T-cell (primary cell): ENCODE results near the gene RNF214. TPM values are rescaled to one million over a fixed set of nuclear protein-coding genes. Genes with fewer than 3 reads are reported as not detected.

ENCODE experiments used
- ATAC-seq, 4 experiments: fragments of 200-7000 bp in 3 of 4; fragments of 150-1000 bp in 1 of 4; cut with Tn5 transposase; replicated peaks in 1 of 4; 1 replicate in 3 of 4; 2 replicates in 1 of 4; pipeline ENCODE4 v1.10.0; 2021; ENCODE audit warnings: moderate library complexity in 3 of 4, mild to moderate bottlenecking in 2 of 4, moderate number of reproducible peaks in 1 of 4
- CTCF ChIA-PET, 2 donors: fragments of 300-600 bp; sonication (Branson Sonifier 250); formaldehyde crosslinking; loops; one replicate each; lab custom pipeline; 2022; ENCODE audit warnings: antibody characterized with exemption in 2 of 2; lab: Charles Lee
- POLR2A ChIA-PET, 2 donors: fragments of 300-600 bp; sonication (Branson Sonifier 250); formaldehyde crosslinking; loops; one replicate each; lab custom pipeline; 2022; ENCODE audit warnings: antibody characterized with exemption in 2 of 2; lab: Charles Lee
- DNase-seq, 35 experiments: peaks; one replicate each; pipeline versions ENCODE4 v3.0.0 to v3.0.0-alpha.2; 2013 to 2023
- H3K27ac ChIP-seq: one replicate; pipeline ENCODE4 v1.5.1; 2013; ENCODE audit warnings: low read length
- H3K27me3 ChIP-seq, 2 experiments: replicated peaks in 1 of 2; 1 replicate in 1 of 2; 2 replicates in 1 of 2; pipeline versions ENCODE4 v1.6.1 to v1.7.0; 2013; ENCODE audit warnings: low read length in 1 of 2, mixed read lengths in 1 of 2; ENCODE audit not compliant: control insufficient read depth in 2 of 2, insufficient read depth in 2 of 2; ENCODE audit errors: extremely low read depth in 1 of 2
- H3K36me3 ChIP-seq, 2 donors: 1 replicate in 1 of 2; 2 replicates in 1 of 2; pipeline versions ENCODE4 v1.6.1 to v1.7.0; 2013; ENCODE audit warnings: low read length in 1 of 2; ENCODE audit not compliant: control insufficient read depth in 2 of 2, insufficient read depth in 1 of 2; ENCODE audit errors: extremely low read depth in 1 of 2
- H3K4me1 ChIP-seq, 2 experiments: 1 replicate in 1 of 2; 2 replicates in 1 of 2; pipeline versions ENCODE4 v1.6.1 to v1.7.0; 2013; ENCODE audit warnings: low read length in 2 of 2, mixed read lengths in 1 of 2; ENCODE audit not compliant: insufficient read depth in 2 of 2, control insufficient read depth in 1 of 2; ENCODE audit errors: extremely low read depth in 1 of 2
- H3K4me3 ChIP-seq, 2 donors: 1 replicate in 1 of 2; 2 replicates in 1 of 2; pipeline versions ENCODE4 v1.5.1 to v1.7.0; 2013; ENCODE audit warnings: mild to moderate bottlenecking in 2 of 2, low read length in 1 of 2, moderate library complexity in 1 of 2; ENCODE audit not compliant: control insufficient read depth in 1 of 2; ENCODE audit errors: extremely low read depth in 1 of 2
- H3K9me3 ChIP-seq: 2 replicates; pipeline ENCODE4 v1.7.0; 2013
- H3K27ac Mint-ChIP-seq, 2 donors: one replicate each; pipeline ENCODE4 v1.8.0; 2020 to 2021; ENCODE audit warnings: mild to moderate bottlenecking in 2 of 2, mixed read lengths in 2 of 2
- H3K27me3 Mint-ChIP-seq, 2 donors: one replicate each; pipeline ENCODE4 v1.8.0; 2021 to 2022; ENCODE audit warnings: mixed read lengths in 2 of 2
- H3K36me3 Mint-ChIP-seq: one replicate; pipeline ENCODE4 v1.8.0; 2021; ENCODE audit warnings: mixed read lengths
- H3K4me1 Mint-ChIP-seq, 3 donors: one replicate each; pipeline ENCODE4 v1.8.0; 2020 to 2022; ENCODE audit warnings: mixed read lengths in 3 of 3, mild to moderate bottlenecking in 1 of 3
- H3K4me3 Mint-ChIP-seq, 3 donors: one replicate each; pipeline ENCODE4 v1.8.0; 2020 to 2022; ENCODE audit warnings: mild to moderate bottlenecking in 3 of 3, mixed read lengths in 3 of 3, moderate library complexity in 3 of 3
- H3K9me3 Mint-ChIP-seq, 3 donors: one replicate each; pipeline ENCODE4 v1.8.0; 2020 to 2022; ENCODE audit warnings: mixed read lengths in 3 of 3
- WGBS: methylation state at CpG from one replicate; pipeline ENCODE4 v1.1.5; 2013; ENCODE audit warnings: missing lambda C conversion rate; ENCODE audit not compliant: insufficient coverage; 5-methylcytosine and 5-hydroxymethylcytosine counted together
- total RNA-seq, 35 experiments: library from RNA in 6 of 35; stranded (reverse) in 6 of 35; fragments of 120-200 nt in 1 of 35; gene quantifications; one replicate each; pipeline versions ENCODE4 v1.2.1 to v1.2.4 and lab custom pipeline; 2013 to 2026

Gene RNF214
- total RNA-seq, 5 donors from 2014 or later (not counting 1 experiment from before 2014, with no cell fraction given), result 21.6 to 31.7 (median 30.5) TPM

DNA sequence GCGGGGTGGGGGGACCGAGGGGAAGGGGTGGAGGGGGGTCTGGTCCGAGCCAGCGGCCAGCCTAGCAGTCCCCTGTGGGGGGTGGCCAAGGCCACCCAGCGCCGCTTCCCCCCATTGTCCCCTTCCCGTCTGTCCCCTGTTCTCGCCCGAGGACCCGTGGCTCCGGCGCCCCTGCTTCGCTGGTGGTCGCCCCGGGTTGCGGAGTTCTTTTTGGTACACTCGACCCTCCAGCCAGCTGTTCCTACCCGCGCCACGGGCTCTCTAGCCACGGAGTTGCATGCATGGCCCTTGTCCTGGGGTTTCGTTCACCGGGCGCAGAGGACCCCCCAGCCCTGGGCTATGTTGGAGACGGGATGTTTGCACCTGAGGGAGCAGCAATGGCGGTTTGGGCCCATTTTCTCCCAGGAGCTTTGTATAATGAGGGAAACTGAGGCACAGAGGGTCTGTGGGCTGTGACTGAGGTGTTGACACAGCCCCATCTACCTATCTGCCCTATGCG lies 489 bp downstream of the RNF214 start:
- peak in 1 of 4 experiments; percentile 2 for ATAC-seq
- 2% methylated on average over 20 of the region's 27 CpGs for WGBS
- Histone ChIP-seq H3K9me3 (no peaks in the 10 kb centered on the region), H3K36me3 (peaks cover 5 to 22% of the 10 kb centered on the region in 2 donors), H3K4me1 (peaks cover 16 to 47% of the 10 kb centered on the region in 2 experiments), H3K4me3 (peak overlapping the region; percentile 56 to 58), H3K27ac (peak overlapping the region; percentile 45), H3K27me3 (no peaks in the 10 kb centered on the region)
- H3K27ac Mint-ChIP-seq, result peak overlapping the region; percentile 87 to 91
- H3K9me3 Mint-ChIP-seq, result no peaks in the 10 kb centered on the region
- peak in 2 of 35 experiments; percentile 8 to 24 for DNase-seq
- POLR2A ChIA-PET, result interaction anchor here in 1 of 2 donors (0.6 kb wide), 1 partner anchor 505 kb away, joined by 5 read pairs; no protein-coding TSS in a partner anchor
- CTCF ChIA-PET, result interaction anchor here (0.6 to 0.9 kb wide), 2 partner anchors 53 to 54 kb away, joined by 3 to 6 read pairs; partner anchors contain the start of gene SIDT2 (in 1 of the 2)
- peaks cover 14% of the 10 kb centered on the region for H3K36me3 Mint-ChIP-seq
- H3K4me1 Mint-ChIP-seq, result peaks cover 46 to 59% (median 46%) of the 10 kb centered on the region in 3 donors
- H3K4me3 Mint-ChIP-seq, result peak overlapping the region; percentile 81 to 96 (median 83)
- no peaks in the 10 kb centered on the region for H3K27me3 Mint-ChIP-seq

DNA sequence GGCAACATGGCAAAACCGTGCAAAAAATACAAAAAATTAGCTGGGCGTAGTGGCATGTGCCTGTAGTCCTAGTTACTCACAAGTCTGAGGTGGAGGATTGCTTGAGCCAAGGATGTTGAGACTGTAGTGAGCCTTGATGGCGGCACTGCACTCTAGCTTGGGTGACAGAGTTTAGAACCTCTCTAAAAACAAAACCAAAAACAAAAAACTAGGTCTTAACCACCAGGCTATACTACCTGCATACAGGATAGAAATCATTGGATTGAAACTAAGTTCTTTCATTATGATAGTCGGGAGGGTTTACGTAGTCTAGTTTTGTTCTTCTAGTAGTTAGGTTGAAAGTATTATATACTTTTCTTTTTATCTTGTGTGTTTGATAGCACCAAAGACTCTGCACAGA lies 5.8 kb downstream of the RNF214 start:
- CTCF ChIA-PET, result no interaction called here
- WGBS, result 100% methylated on average over 2 of the region's 5 CpGs
- no peak for ATAC-seq

GRCh38 chr11:117239295-117239694 lies 6.8 kb downstream of the RNF214 start:
- H3K36me3 ChIP-seq, result peaks cover 11 to 18% of the 10 kb centered on the region in 2 donors
- Mint-ChIP-seq H3K36me3 (peaks cover 18% of the 10 kb centered on the region), H3K27ac (no peak overlapping the region), H3K9me3 (no peaks in the 10 kb centered on the region), H3K27me3 (no peaks in the 10 kb centered on the region), H3K4me3 (no peak overlapping the region), H3K4me1 (peaks cover 2 to 5% (median 3%) of the 10 kb centered on the region in 3 donors)
- no peak overlapping the region for H3K4me3 ChIP-seq
- ChIA-PET POLR2A (no interaction called here), CTCF (interaction anchor here in 1 of 2 donors (1.2 kb wide), 1 partner anchor 13 kb away, joined by 3 read pairs; no protein-coding TSS in a partner anchor)
- H3K27ac ChIP-seq, result no peak overlapping the region
- no peaks in the 10 kb centered on the region for H3K27me3 ChIP-seq
- ATAC-seq, result no peak
- no peak for DNase-seq
- H3K9me3 ChIP-seq, result no peaks in the 10 kb centered on the region
- H3K4me1 ChIP-seq, result no peaks in the 10 kb centered on the region
- 89% methylated on average over 5 of the region's 6 CpGs for WGBS

More for the DNA sequence above, 5.8 kb downstream of the RNF214 start:
- H3K4me3 Mint-ChIP-seq, result no peak overlapping the region
- H3K4me3 ChIP-seq, result no peak overlapping the region
- H3K27me3 ChIP-seq, result no peaks in the 10 kb centered on the region
- no peak overlapping the region for H3K27ac Mint-ChIP-seq
- H3K9me3 Mint-ChIP-seq, result no peaks in the 10 kb centered on the region
- no peak for DNase-seq
- H3K4me1 ChIP-seq, result peaks cover under 1 to 4% of the 10 kb centered on the region in 2 experiments
- POLR2A ChIA-PET, result no interaction called here
- H3K27me3 Mint-ChIP-seq, result no peaks in the 10 kb centered on the region
- H3K36me3 Mint-ChIP-seq, result peaks cover 15% of the 10 kb centered on the region
- H3K9me3 ChIP-seq, result no peaks in the 10 kb centered on the region
- H3K27ac ChIP-seq, result no peak overlapping the region
- peaks cover 11 to 14% of the 10 kb centered on the region in 2 donors for H3K36me3 ChIP-seq
- peaks cover 13 to 16% (median 14%) of the 10 kb centered on the region in 3 donors for H3K4me1 Mint-ChIP-seq

DNA sequence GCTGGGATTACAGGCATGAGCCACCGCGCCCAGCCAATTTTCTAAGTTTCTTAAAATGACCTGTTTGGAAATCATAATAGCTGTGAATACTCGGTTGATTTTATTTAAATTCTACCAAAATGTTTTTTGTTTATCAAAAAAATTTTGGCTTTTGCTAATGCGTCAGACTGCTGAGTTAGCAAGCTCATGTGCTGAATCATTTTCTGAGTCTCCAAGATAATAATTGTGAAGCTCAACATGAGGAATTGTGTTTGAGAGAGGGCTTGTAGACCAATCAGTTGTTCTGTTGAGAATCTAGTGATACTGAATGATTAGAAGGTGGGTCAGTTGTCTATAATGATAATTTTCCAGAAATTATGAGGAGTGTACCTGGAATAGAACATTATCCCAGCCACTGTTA lies 15.9 kb downstream of the RNF214 start:
- H3K27me3 Mint-ChIP-seq, result no peaks in the 10 kb centered on the region
- no peaks in the 10 kb centered on the region for H3K9me3 Mint-ChIP-seq
- DNase-seq, result no peak
- no peak for ATAC-seq
- ChIA-PET POLR2A (no interaction called here), CTCF (no interaction called here)
- no peaks in the 10 kb centered on the region for H3K4me1 Mint-ChIP-seq
- WGBS, result 100% methylated on average over 1 of the region's 4 CpGs
- Histone ChIP-seq H3K4me3 (no peak overlapping the region), H3K27ac (no peak overlapping the region), H3K27me3 (no peaks in the 10 kb centered on the region), H3K9me3 (no peaks in the 10 kb centered on the region), H3K36me3 (peaks cover 4 to 45% of the 10 kb centered on the region in 2 donors), H3K4me1 (no peaks in the 10 kb centered on the region)
- peaks cover 46% of the 10 kb centered on the region for H3K36me3 Mint-ChIP-seq
- H3K4me3 Mint-ChIP-seq, result no peak overlapping the region
- H3K27ac Mint-ChIP-seq, result no peak overlapping the region

DNA sequence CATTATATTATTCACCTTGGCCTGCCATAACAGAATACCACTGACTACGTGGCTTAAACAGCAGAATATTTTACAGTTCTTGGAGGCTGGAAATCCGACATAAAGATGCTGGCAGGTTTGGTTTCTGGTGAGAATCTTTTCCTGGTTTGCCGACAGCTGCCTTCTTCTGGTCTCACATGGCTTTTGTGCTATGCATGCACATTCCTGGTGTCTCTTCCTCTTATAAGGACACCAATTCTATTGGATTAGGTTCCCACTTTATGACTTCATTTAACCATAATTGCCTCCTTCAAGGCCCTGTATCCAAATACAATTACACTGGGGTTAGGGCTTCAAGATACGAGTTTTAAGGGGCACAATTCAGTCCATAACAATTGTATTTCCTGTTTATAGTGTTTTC lies 17.1 kb downstream of the RNF214 start:
- H3K27me3 Mint-ChIP-seq, result no peaks in the 10 kb centered on the region
- no peaks in the 10 kb centered on the region for H3K4me1 Mint-ChIP-seq
- no peak overlapping the region for H3K4me3 Mint-ChIP-seq
- Histone ChIP-seq H3K9me3 (no peaks in the 10 kb centered on the region), H3K4me1 (no peaks in the 10 kb centered on the region), H3K27me3 (no peaks in the 10 kb centered on the region), H3K4me3 (no peak overlapping the region), H3K36me3 (peaks cover 4 to 42% of the 10 kb centered on the region in 2 donors), H3K27ac (no peak overlapping the region)
- ChIA-PET CTCF (no interaction called here), POLR2A (no interaction called here)
- ATAC-seq, result no peak
- no peaks in the 10 kb centered on the region for H3K9me3 Mint-ChIP-seq
- peaks cover 44% of the 10 kb centered on the region for H3K36me3 Mint-ChIP-seq
- no peak for DNase-seq
- 100% methylated on average over 1 of the region's 4 CpGs for WGBS
- no peak overlapping the region for H3K27ac Mint-ChIP-seq

DNA sequence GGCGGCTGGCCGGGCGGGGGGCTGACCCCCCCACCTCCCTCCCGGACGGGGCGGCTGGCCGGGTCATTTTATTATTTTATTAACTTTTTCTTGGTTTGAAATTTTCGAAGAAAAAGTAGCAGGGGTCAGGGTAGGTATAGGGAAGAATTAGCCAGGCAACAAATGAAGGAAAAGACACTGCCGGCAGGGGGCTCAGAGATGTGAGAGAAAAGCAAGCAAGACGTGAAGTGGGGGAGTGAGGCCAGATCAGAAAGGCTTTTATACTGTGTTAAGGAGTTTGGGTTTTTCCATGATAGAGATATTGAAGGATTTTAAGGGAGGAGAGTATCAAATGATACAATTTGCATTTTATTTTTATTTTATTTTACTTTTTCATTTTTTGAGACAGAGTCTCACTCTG lies 19.0 kb downstream of the RNF214 start:
- DNase-seq (no peak), ATAC-seq (no peak)
- no peaks in the 10 kb centered on the region for H3K4me1 ChIP-seq
- POLR2A ChIA-PET, result no interaction called here
- no peak overlapping the region for H3K4me3 ChIP-seq
- Mint-ChIP-seq H3K36me3 (peaks cover 43% of the 10 kb centered on the region), H3K4me3 (no peak overlapping the region), H3K27me3 (no peaks in the 10 kb centered on the region), H3K9me3 (no peaks in the 10 kb centered on the region), H3K27ac (no peak overlapping the region), H3K4me1 (no peaks in the 10 kb centered on the region)
- H3K36me3 ChIP-seq, result peaks cover 0 to 28% of the 10 kb centered on the region in 2 donors
- 81% methylated on average over 2 of the region's 10 CpGs for WGBS
- H3K9me3 ChIP-seq, result no peaks in the 10 kb centered on the region
- no peaks in the 10 kb centered on the region for H3K27me3 ChIP-seq
- no peak overlapping the region for H3K27ac ChIP-seq
- CTCF ChIA-PET, result no interaction called here
